Measurements from ENCODE around the gene ADAMTS17.

ADAMTS17 gene

GRCh38 chr15:100308608-100309007, 33.2 kb downstream of the ADAMTS17 start:
- DNase-seq (ENCODE audit: low spot score): no peak
- no peak for TF ChIP-seq CTCF (IDR thresholded peaks at IDR 0.05; ENCODE audit: borderline replicate concordance, control extremely low read depth, extremely low read depth, insufficient read depth, missing control alignments)
- in situ Hi-C loops (cut with MboI; ENCODE audit: low sequenced_read_pairs, unreplicated experiment): no loop called here

DNA sequence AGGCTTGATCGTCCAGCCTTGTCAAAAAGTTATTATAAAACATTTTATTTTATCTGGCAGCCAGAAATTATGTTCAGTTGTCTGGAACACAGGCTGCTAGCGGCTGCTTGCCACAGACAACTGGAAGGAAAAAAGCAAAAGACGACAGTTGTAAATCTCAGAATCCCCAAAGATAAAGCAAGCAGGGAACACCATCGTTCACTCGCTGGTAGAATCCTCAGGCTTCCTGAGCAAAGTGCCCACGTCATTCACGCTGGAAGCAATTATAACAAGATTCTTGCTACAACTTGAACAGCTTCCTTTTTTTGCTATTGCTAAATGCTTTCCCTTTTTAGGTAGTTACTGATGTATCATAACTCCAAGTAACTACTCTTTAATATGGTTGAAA, 33.6 kb downstream of the ADAMTS17 start:
- TF ChIP-seq CTCF (IDR thresholded peaks at IDR 0.05; ENCODE audit: borderline replicate concordance, control extremely low read depth, extremely low read depth, insufficient read depth, missing control alignments): no peak
- DNase-seq (ENCODE audit: low spot score): no peak
- in situ Hi-C loops (cut with MboI; ENCODE audit: low sequenced_read_pairs, unreplicated experiment): no loop called here

GRCh38 chr15:100307241-100308212, 34.2 kb downstream of the ADAMTS17 start:
- TF ChIP-seq CTCF (IDR thresholded peaks at IDR 0.05; ENCODE audit: borderline replicate concordance, control extremely low read depth, extremely low read depth, insufficient read depth, missing control alignments): no peak
- in situ Hi-C loops (cut with MboI; ENCODE audit: low sequenced_read_pairs, unreplicated experiment): no loop called here
- DNase-seq (ENCODE audit: low spot score): no peak

DNA sequence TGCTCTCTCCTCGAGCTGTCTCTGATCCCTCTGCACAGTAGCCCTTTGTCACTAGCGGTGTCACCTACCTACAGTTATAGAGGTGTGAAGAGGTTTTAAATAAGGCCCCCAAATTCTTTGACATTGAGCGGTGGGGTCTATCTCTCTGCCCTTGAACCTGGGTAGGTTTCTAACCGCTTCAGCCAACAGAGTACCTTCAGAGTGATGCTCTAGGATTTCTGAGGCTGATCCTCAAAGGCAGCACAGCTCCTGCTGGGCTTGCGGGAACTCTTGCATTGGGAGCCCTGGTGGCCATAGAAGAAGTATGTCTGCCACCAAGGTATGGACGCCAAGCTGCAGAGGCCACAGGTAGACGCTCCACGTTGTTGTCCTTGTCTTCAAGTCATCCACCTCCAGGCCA, 35.7 kb downstream of the ADAMTS17 start:
- DNase-seq (ENCODE audit: low spot score): no peak
- TF ChIP-seq CTCF (IDR thresholded peaks at IDR 0.05; ENCODE audit: borderline replicate concordance, control extremely low read depth, extremely low read depth, insufficient read depth, missing control alignments): no peak
- in situ Hi-C loops (cut with MboI; ENCODE audit: low sequenced_read_pairs, unreplicated experiment): no loop called here

GRCh38 chr15:100301910-100302431, 39.8 kb downstream of the ADAMTS17 start:
- in situ Hi-C loops (cut with MboI; ENCODE audit: low sequenced_read_pairs, unreplicated experiment): no loop called here
- DNase-seq (ENCODE audit: low spot score): no peak
- TF ChIP-seq CTCF (IDR thresholded peaks at IDR 0.05; ENCODE audit: borderline replicate concordance, control extremely low read depth, extremely low read depth, insufficient read depth, missing control alignments): no peak

GRCh38 chr15:100298257-100298656, 43.5 kb downstream of the ADAMTS17 start:
- in situ Hi-C loops (cut with MboI; ENCODE audit: low sequenced_read_pairs, unreplicated experiment): no loop called here
- TF ChIP-seq CTCF (IDR thresholded peaks at IDR 0.05; ENCODE audit: borderline replicate concordance, control extremely low read depth, extremely low read depth, insufficient read depth, missing control alignments): no peak
- DNase-seq (ENCODE audit: low spot score): no peak

Measured in GM13976 (cell line).